Activated CD4-positive, alpha-beta T cell treated with anti-CD3 and anti-CD28 coated beads for 24 hours (primary cell): ENCODE measurements around the gene PATE4.
"Not testable (repeated sequence)": the region's sequence is repeated elsewhere in the genome, so short reads cannot be mapped to it uniquely, and the experiment has no call there.

Experiments used
- DNase-seq, 2 donors: peaks; one replicate each; pipeline ENCODE4 v3.0.0-alpha.2; 2020; ENCODE audit warnings: low read depth in 2 of 2

PATE4 gene

GRCh38 chr11:125833016-125833415, at the start of gene PATE4:
TSS of gene PATE4 (plus strand) at chr11:125833316. CDS start at chr11:125833360, 44 bp downstream.
- DNase-seq: no peak

GRCh38 chr11:125784678-125785077, 48.4 kb upstream of the PATE4 start:
- no peak for DNase-seq

- DNase-seq: no peak
Observed at GRCh38 chr11:125787827-125788226, 45.3 kb upstream of the PATE4 start, which contains the start of gene PATE3. TSS of gene PATE3 (plus strand) at chr11:125788127. CDS start at chr11:125788152, 25 bp downstream.

- DNase-seq: no peak
Observed at GRCh38 chr11:125790825-125791224, 42.3 kb upstream of the PATE4 start.

GRCh38 chr11:125797641-125798040, 35.5 kb upstream of the PATE4 start:
- DNase-seq: no peak

- DNase-seq: no peak
Observed at GRCh38 chr11:125799808-125800207, 33.3 kb upstream of the PATE4 start.

GRCh38 chr11:125802387-125802786, 30.7 kb upstream of the PATE4 start:
- DNase-seq: no peak

GRCh38 chr11:125807909-125808308, 25.2 kb upstream of the PATE4 start:
- DNase-seq: no peak

GRCh38 chr11:125835748-125836147, 2.6 kb downstream of the PATE4 start:
- DNase-seq: no peak

GRCh38 chr11:125842321-125842948, 9.3 kb downstream of the PATE4 start:
- DNase-seq: no peak

GRCh38 chr11:125846188-125846587, 13.1 kb downstream of the PATE4 start:
- no peak for DNase-seq

GRCh38 chr11:125857670-125858069, 24.6 kb downstream of the PATE4 start:
- not testable (repeated sequence) for DNase-seq

GRCh38 chr11:125862786-125863185, 29.7 kb downstream of the PATE4 start:
- DNase-seq: not testable (repeated sequence)

- DNase-seq: not testable (repeated sequence)
Observed at GRCh38 chr11:125865354-125865753, 32.2 kb downstream of the PATE4 start.

GRCh38 chr11:125869521-125869920, 36.4 kb downstream of the PATE4 start:
- DNase-seq: no peak

- no peak for DNase-seq
Observed at GRCh38 chr11:125871391-125872137, 38.4 kb downstream of the PATE4 start.

- DNase-seq: no peak
Observed at GRCh38 chr11:125872138-125872491, 39.0 kb downstream of the PATE4 start.

- no peak for DNase-seq
Observed at GRCh38 chr11:125873881-125874555, 40.9 kb downstream of the PATE4 start.

- DNase-seq: peak; percentile 27 to 31
Observed at GRCh38 chr11:125874556-125875124, 41.5 kb downstream of the PATE4 start.

- no peak for DNase-seq
Observed at GRCh38 chr11:125881291-125881690, 48.2 kb downstream of the PATE4 start.

- DNase-seq: no peak
Observed at GRCh38 chr11:125883375-125883774, 50.3 kb downstream of the PATE4 start.

- DNase-seq: peak; percentile 11 to 20
Observed at GRCh38 chr11:125886997-125887372, 53.9 kb downstream of the PATE4 start.
